Lower leg skin (tissue), 4 donors: ENCODE results near the gene NAV2. TPM values are rescaled to one million over a fixed set of nuclear protein-coding genes. Genes with fewer than 3 reads are reported as not detected.

Experiments used
- DNase-seq, 2 donors: peaks; one replicate each; pipeline ENCODE4 v3.0.0-alpha.2; 2019; ENCODE audit warnings: low spot score in 2 of 2
- H3K4me3 ChIP-seq: fragments of 200-600 bp; sonication (generic); 2 replicates; pipeline ENCODE4 v1.5.1; 2017; ENCODE audit warnings: mild to moderate bottlenecking, low read depth; ENCODE audit not compliant: poor library complexity, severe bottlenecking
- POLR2A ChIP-seq, 2 donors: fragments of 450-650 bp; IDR thresholded peaks; one replicate each; pipeline ENCODE4 v1.6.1; 2016 to 2017; ENCODE audit warnings: antibody characterized with exemption in 2 of 2, mild to moderate bottlenecking in 1 of 2, moderate library complexity in 1 of 2
- WGBS, 2 donors: methylation state at CpG; one replicate each; pipeline ENCODE4 v1.1.5; 2018; 5-methylcytosine and 5-hydroxymethylcytosine counted together
- intact Hi-C: fragments of 100-400 bp; cut with DNase I; formaldehyde crosslinking; loops from one replicate; pipeline ENCODE4 v1.15.0; 2023; ENCODE audit warnings: low total_unique reads
- total RNA-seq, 4 donors: library from RNA; depleted of rRNA; stranded (reverse); fragments of >200 nt; gene quantifications; one replicate each; pipeline ENCODE4 v1.1.0, GENCODE V29; 2016
- TF ChIP-seq, protein P1 (sequence below), 3 donors: fragments of 450-650 bp; IDR thresholded peaks; one replicate each; pipeline ENCODE4 v1.5.1; 2016; ENCODE audit warnings: antibody characterized with exemption in 3 of 3, mild to moderate bottlenecking in 3 of 3, moderate library complexity in 2 of 3

The NAV2 gene
- total RNA-seq, 4 donors from 2014 or later = 5.8 to 30.7 (median 21.0) TPM

DNA sequence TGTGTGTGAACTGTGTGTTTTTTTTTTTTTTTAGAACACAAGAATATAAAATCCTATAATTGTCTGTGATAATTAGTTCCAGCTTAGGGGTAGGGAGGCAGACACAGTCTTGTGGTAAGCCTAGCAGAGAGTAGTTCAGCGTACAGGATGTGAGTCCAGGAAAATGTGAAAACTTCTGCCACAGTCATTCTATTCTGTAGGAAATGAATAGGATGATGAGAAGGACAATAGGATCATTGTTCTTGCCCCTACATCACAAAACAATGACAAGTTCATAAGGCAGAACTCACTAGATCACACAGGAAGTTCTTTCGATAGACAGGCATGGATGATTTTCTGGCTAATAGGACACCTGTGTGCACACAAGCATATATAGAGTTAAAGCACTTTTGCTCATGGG, 132.2 kb downstream of the NAV2 start:
- no peak overlapping the region for H3K4me3 ChIP-seq
- no peak for TF ChIP-seq POLR2A (IDR thresholded peaks at IDR 0.05)
- TF ChIP-seq, protein P1, sequence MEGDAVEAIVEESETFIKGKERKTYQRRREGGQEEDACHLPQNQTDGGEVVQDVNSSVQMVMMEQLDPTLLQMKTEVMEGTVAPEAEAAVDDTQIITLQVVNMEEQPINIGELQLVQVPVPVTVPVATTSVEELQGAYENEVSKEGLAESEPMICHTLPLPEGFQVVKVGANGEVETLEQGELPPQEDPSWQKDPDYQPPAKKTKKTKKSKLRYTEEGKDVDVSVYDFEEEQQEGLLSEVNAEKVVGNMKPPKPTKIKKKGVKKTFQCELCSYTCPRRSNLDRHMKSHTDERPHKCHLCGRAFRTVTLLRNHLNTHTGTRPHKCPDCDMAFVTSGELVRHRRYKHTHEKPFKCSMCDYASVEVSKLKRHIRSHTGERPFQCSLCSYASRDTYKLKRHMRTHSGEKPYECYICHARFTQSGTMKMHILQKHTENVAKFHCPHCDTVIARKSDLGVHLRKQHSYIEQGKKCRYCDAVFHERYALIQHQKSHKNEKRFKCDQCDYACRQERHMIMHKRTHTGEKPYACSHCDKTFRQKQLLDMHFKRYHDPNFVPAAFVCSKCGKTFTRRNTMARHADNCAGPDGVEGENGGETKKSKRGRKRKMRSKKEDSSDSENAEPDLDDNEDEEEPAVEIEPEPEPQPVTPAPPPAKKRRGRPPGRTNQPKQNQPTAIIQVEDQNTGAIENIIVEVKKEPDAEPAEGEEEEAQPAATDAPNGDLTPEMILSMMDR (IDR thresholded peaks at IDR 0.05) = no peak
- intact Hi-C loops = no loop called here
- 78 to 85% methylated on average over 2 of the region's 2 CpGs for WGBS, 2 donors
- DNase-seq = no peak

DNA sequence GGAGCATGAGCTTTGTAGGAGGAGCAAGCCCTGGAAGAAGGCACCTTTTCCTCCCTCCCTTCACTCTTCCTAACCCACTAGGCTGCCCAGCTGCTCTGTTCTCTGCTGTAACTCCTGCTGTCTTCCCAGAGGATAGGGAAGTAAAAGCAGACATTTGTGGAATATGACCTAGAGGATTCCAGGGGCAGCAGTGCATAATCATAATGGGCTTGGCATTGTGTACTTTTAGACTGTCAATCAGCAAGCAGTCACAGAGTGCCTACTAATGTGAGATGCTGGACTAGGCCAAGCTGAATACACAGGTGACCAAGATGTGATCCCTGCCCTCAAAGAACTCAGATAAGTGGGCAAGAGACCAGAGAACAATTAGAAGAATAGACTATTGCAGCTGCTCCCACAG, 133.0 kb downstream of the NAV2 start:
- intact Hi-C loops = no loop called here
- no peak overlapping the region for H3K4me3 ChIP-seq
- DNase-seq = no peak
- TF ChIP-seq POLR2A (IDR thresholded peaks at IDR 0.05) = no peak
- TF ChIP-seq, protein P1 (IDR thresholded peaks at IDR 0.05) = no peak

DNA sequence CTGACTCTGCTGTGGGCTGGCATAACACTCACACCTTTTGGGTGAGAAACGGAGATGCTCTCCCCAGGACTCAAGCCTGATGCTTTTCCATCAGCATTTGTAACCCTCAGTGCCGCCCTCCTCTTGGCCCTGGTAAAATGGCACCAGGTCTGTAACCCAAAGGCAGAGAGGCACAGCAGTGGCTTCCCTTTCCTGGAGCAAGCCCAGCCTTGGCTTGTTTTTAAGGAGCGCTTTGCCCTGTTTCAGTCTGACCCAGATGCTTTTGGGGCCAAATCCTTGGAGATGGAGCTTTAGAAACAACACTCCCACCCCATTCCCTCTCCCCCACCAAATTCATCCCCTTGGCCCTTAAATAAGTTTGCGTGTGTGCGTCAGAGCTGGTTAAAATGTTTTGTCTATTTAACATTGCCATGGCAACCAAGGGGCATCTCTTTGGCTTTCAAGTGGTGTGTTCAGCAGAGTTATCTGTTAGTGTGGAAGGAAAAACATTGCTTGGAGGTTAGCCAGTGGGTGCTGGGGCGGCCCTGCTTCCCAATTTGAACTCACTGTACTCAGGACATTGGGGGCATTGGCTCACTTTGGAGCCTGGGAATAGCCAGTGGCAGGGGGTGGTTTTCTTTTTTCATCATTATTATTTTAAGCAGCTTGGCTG, 134.1 kb downstream of the NAV2 start:
- H3K4me3 ChIP-seq = no peak overlapping the region
- no peak for DNase-seq
- WGBS, 2 donors = 81 to 82% methylated on average over 6 of the region's 6 CpGs
- TF ChIP-seq POLR2A (IDR thresholded peaks at IDR 0.05) = no peak
- TF ChIP-seq, protein P1 (IDR thresholded peaks at IDR 0.05) = no peak
- intact Hi-C loops = no loop called here

DNA sequence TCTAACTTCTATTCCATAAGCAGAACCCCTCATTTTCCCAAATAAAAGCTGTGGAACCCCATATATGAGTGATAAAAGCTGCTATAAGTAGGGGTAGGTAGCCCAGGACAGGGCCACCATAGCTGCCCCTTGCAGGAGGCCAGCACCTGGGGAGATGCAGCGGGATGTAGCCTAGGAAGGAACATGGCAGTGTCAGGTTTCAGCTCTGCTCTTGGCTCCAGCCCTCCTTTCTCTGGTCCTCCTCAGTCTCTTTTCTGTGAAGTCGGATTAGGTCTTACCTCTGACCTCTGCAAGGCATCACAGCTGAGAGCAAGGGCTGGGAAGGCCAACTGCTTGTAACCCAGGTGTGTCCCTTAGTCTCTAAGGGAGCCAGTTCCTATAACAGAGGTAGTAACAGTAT, 135.6 kb downstream of the NAV2 start:
- no peak for DNase-seq
- TF ChIP-seq POLR2A (IDR thresholded peaks at IDR 0.05) = no peak
- TF ChIP-seq, protein P1 (IDR thresholded peaks at IDR 0.05) = no peak
- intact Hi-C loops = no loop called here
- WGBS, 2 donors = 94 to 95% methylated on average over 2 of the region's 2 CpGs
- H3K4me3 ChIP-seq = no peak overlapping the region

DNA sequence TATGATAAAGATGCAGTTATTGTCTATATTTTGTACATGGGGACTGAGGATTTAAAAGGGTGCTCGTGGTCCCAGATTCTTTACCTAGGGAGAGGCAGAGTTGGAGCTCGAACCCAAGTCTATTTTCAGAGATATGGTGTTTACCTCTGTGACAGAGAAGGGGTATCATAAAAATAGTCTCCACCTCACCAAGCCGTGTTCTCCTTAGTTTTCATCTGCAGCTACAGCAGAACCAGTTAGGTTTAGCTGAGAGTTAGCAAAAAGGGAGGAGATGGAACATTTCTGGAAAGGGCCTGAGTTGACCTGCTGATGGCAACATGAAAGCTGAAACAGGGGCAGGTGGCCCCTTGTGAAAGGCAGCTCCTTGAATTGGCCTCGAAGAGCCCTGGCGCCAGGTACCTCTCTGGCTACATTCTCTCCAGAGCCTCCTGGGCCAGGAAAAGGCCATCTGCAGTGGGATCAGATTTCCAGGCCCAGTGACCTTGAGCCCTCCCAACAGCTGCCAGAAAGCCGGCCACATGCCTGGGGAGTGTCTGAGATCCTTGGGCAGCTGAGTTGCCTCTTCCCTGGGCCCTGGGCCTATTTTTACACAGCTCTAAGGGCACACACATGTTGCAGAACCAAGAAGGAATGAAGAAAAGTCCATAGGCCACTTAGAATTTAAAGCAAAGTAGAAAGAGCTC, 136.6 kb downstream of the NAV2 start:
- TF ChIP-seq POLR2A (IDR thresholded peaks at IDR 0.05) = no peak
- TF ChIP-seq, protein P1 (IDR thresholded peaks at IDR 0.05) = no peak
- no peak for DNase-seq
- 80 to 86% methylated on average over 6 of the region's 6 CpGs for WGBS, 2 donors
- intact Hi-C loops = no loop called here
- no peak overlapping the region for H3K4me3 ChIP-seq
